Esophagus muscularis mucosa (tissue), 4 donors: ENCODE measurements around the gene C2CD3. TPM values are rescaled to one million over a fixed set of nuclear protein-coding genes. Genes with fewer than 3 reads are reported as not detected.

Source experiments
- DNase-seq: peaks from one replicate; pipeline ENCODE4 v3.0.0-alpha.2; 2017; ENCODE audit errors: extremely low spot score
- H3K27ac ChIP-seq, 4 donors: fragments of 200-600 bp; sonication (generic); replicated peaks in 1 of 4; 1 replicate in 3 of 4; 2 replicates in 1 of 4; pipeline ENCODE4 v1.5.1; 2016 to 2019; ENCODE audit warnings: mild to moderate bottlenecking in 1 of 4
- H3K27me3 ChIP-seq, 4 donors: fragments of 200-600 bp; sonication (generic); one replicate each; pipeline versions ENCODE4 v1.5.1 to v1.6.0; 2016 to 2019
- H3K36me3 ChIP-seq, 4 donors: fragments of 200-600 bp; sonication (generic); one replicate each; pipeline ENCODE4 v1.5.1; 2016 to 2019
- H3K4me1 ChIP-seq, 4 donors: fragments of 200-600 bp; sonication (generic); one replicate each; pipeline ENCODE4 v1.5.1; 2016 to 2019
- H3K4me3 ChIP-seq, 4 donors: fragments of 200-600 bp; sonication (generic); 1 replicate in 2 of 4; 2 replicates in 2 of 4; pipeline ENCODE4 v1.5.1; 2016 to 2019; ENCODE audit warnings: mild to moderate bottlenecking in 4 of 4, moderate library complexity in 1 of 4
- H3K9me3 ChIP-seq, 4 donors: fragments of 200-600 bp; sonication (generic); 1 replicate in 3 of 4; 2 replicates in 1 of 4; pipeline ENCODE4 v1.5.1; 2016 to 2019
- CTCF ChIP-seq, 3 experiments: fragments of 200-600 bp in 2 of 3; fragments of 450-650 bp in 1 of 3; sonication (generic) in 2 of 3; IDR thresholded peaks; one replicate each; pipeline ENCODE4 v1.5.1; 2017 to 2019; ENCODE audit warnings: antibody characterized with exemption in 3 of 3, mild to moderate bottlenecking in 2 of 3, moderate library complexity in 1 of 3
- EP300 ChIP-seq: sonication (generic); formaldehyde crosslinking; IDR thresholded peaks from one replicate; pipeline ENCODE4 v1.6.1; 2017; ENCODE audit warnings: antibody characterized with exemption
- POLR2A ChIP-seq: fragments of 450-650 bp; IDR thresholded peaks from one replicate; pipeline ENCODE4 v1.6.1; 2017; ENCODE audit warnings: antibody characterized with exemption, moderate library complexity, mild to moderate bottlenecking, low read depth
- POLR2AphosphoS5 ChIP-seq, 2 donors: sonication (generic); formaldehyde crosslinking; IDR thresholded peaks; one replicate each; pipeline ENCODE4 v1.6.1; 2017; ENCODE audit warnings: antibody characterized with exemption in 2 of 2
- WGBS: methylation state at CpG from one replicate; pipeline ENCODE4 v1.1.5; 2018; 5-methylcytosine and 5-hydroxymethylcytosine counted together
- intact Hi-C: fragments of 100-400 bp; cut with DNase I; formaldehyde crosslinking; loops from one replicate; pipeline ENCODE4 v1.15.1; 2023
- total RNA-seq, 4 donors: library from RNA; depleted of rRNA; stranded (reverse); fragments of >200 nt; gene quantifications; one replicate each; pipeline versions ENCODE4 v1.1.0 to v1.2.1, GENCODE V29; 2016

The C2CD3 gene
- total RNA-seq, 4 donors from 2014 or later = 17.9 to 31.5 (median 22.4) TPM

- H3K36me3 ChIP-seq = peaks cover 0 to 51% (median 20%) of the 10 kb centered on the region in 4 donors
- no peak overlapping the region for H3K4me3 ChIP-seq
- DNase-seq = no peak
- H3K27me3 ChIP-seq = no peaks in the 10 kb centered on the region
- H3K4me1 ChIP-seq = peaks cover 5 to 16% (median 8%) of the 10 kb centered on the region in 4 donors
- 91% methylated on average over 14 of the region's 14 CpGs for WGBS
- H3K27ac ChIP-seq = no peak overlapping the region
- intact Hi-C loops = no loop called here
- H3K9me3 ChIP-seq = no peaks in the 10 kb centered on the region
- TF ChIP-seq POLR2A (no peak), CTCF (IDR thresholded peaks at IDR 0.05) (no peak)
Observed at GRCh38 chr11:74012074-74012809, 158.6 kb downstream of the C2CD3 start.

- no peak overlapping the region for H3K27ac ChIP-seq
- H3K4me1 ChIP-seq = peaks cover 5 to 16% (median 8%) of the 10 kb centered on the region in 4 donors
- intact Hi-C loops = no loop called here
- H3K4me3 ChIP-seq = no peak overlapping the region
- H3K27me3 ChIP-seq = no peaks in the 10 kb centered on the region
- 89% methylated on average over 8 of the region's 8 CpGs for WGBS
- DNase-seq = no peak
- H3K36me3 ChIP-seq = peaks cover 0 to 44% (median 17%) of the 10 kb centered on the region in 4 donors
- no peaks in the 10 kb centered on the region for H3K9me3 ChIP-seq
- TF ChIP-seq CTCF (IDR thresholded peaks at IDR 0.05) = no peak
Observed at GRCh38 chr11:74011360-74012073, 159.3 kb downstream of the C2CD3 start.

GRCh38 chr11:74010306-74011300, 160.2 kb downstream of the C2CD3 start:
- WGBS = 98% methylated on average over 7 of the region's 9 CpGs
- H3K36me3 ChIP-seq = peaks cover 0 to 40% (median 17%) of the 10 kb centered on the region in 4 donors
- TF ChIP-seq EP300 (no peak), CTCF (IDR thresholded peaks at IDR 0.05) (no peak), POLR2A (no peak), POLR2AphosphoS5 (IDR thresholded peaks at IDR 0.05) (no peak)

GRCh38 chr11:74009675-74010305, 161.0 kb downstream of the C2CD3 start:
- no peak overlapping the region for H3K27ac ChIP-seq
- no peak overlapping the region for H3K4me3 ChIP-seq
- DNase-seq = no peak
- H3K27me3 ChIP-seq = no peaks in the 10 kb centered on the region
- intact Hi-C loops = no loop called here
- no peaks in the 10 kb centered on the region for H3K9me3 ChIP-seq
- H3K36me3 ChIP-seq = peaks cover 0 to 43% (median 19%) of the 10 kb centered on the region in 4 donors
- WGBS = 88% methylated on average over 5 of the region's 5 CpGs
- TF ChIP-seq POLR2AphosphoS5 (IDR thresholded peaks at IDR 0.05) = no peak
- no peak for TF ChIP-seq EP300
- TF ChIP-seq CTCF (IDR thresholded peaks at IDR 0.05) = no peak
- no peak for TF ChIP-seq POLR2A
- peaks cover 5 to 16% (median 8%) of the 10 kb centered on the region in 4 donors for H3K4me1 ChIP-seq

More at GRCh38 chr11:74010306-74011300, 160.2 kb downstream of the C2CD3 start:
- Histone ChIP-seq H3K9me3 (no peaks in the 10 kb centered on the region), H3K4me1 (peaks cover 5 to 16% (median 8%) of the 10 kb centered on the region in 4 donors), H3K4me3 (no peak overlapping the region), H3K27me3 (no peaks in the 10 kb centered on the region), H3K27ac (no peak overlapping the region)
- DNase-seq = no peak
- intact Hi-C loops = no loop called here
